Muscle layer of colon (tissue), 2 donors: Measurements from ENCODE around the gene PXDN.
A peak's percentile ranks its signal among the peaks of the same experiment; 100 is the strongest.
"Not testable (repeated sequence)": the region's sequence is repeated elsewhere in the genome, so short reads cannot be mapped to it uniquely, and the experiment has no call there.

Experiments used
- H3K27ac ChIP-seq: one replicate; pipeline ENCODE4 v1.7.0; 2013; ENCODE audit warnings: low read depth, mild to moderate bottlenecking, low read length, moderate library complexity
- H3K27me3 ChIP-seq, 2 donors: one replicate each; pipeline ENCODE4 v1.7.0; 2013; ENCODE audit warnings: low read length in 2 of 2, mild to moderate bottlenecking in 2 of 2; ENCODE audit not compliant: insufficient read depth in 2 of 2, control insufficient read depth in 1 of 2
- H3K36me3 ChIP-seq: one replicate; pipeline ENCODE4 v1.7.0; 2013; ENCODE audit warnings: mild to moderate bottlenecking, low read length; ENCODE audit not compliant: insufficient read depth
- H3K4me1 ChIP-seq: one replicate; pipeline ENCODE4 v1.7.0; 2013; ENCODE audit warnings: mild to moderate bottlenecking, low read length; ENCODE audit not compliant: insufficient read depth
- H3K4me3 ChIP-seq, 2 donors: one replicate each; pipeline ENCODE4 v1.7.0; 2013; ENCODE audit warnings: low read length in 2 of 2, low read depth in 1 of 2, mild to moderate bottlenecking in 1 of 2, moderate library complexity in 1 of 2
- H3K9ac ChIP-seq: one replicate; pipeline ENCODE4 v1.7.0; 2013; ENCODE audit warnings: low read length
- H3K9me3 ChIP-seq: one replicate; pipeline ENCODE4 v1.7.0; 2013; ENCODE audit warnings: mild to moderate bottlenecking, low read length
- donor health status: abdominal sarcoma.
- donor health status: Adenocarcinoma of cecum.

Gene PXDN

DNA sequence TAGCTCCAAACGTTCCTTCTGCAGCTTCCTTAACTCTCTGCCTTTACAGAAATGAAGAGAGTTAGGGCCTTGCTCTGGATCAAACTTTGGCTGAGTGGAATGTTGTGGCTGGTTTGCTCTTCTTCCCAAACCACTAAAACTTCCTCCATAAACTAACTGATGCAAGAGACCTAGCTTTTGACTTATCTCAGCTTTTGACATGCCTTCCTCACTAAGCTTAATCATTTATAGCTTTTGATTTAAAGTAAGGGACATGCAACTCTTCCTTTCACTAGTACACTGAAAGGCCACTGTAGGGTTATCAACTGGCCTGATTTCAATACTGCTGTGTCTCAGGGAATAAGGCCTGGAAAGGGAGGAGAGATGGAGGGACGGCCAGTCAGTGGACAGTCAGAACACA lies 8.3 kb downstream of the PXDN start:
- H3K9ac ChIP-seq = no peak overlapping the region
- no peaks in the 10 kb centered on the region for H3K9me3 ChIP-seq
- H3K4me3 ChIP-seq = no peak overlapping the region
- no peaks in the 10 kb centered on the region for H3K27me3 ChIP-seq
- H3K4me1 ChIP-seq = peaks cover 69% of the 10 kb centered on the region
- peak overlapping the region; percentile 90 for H3K27ac ChIP-seq
- H3K36me3 ChIP-seq = no peaks in the 10 kb centered on the region

DNA sequence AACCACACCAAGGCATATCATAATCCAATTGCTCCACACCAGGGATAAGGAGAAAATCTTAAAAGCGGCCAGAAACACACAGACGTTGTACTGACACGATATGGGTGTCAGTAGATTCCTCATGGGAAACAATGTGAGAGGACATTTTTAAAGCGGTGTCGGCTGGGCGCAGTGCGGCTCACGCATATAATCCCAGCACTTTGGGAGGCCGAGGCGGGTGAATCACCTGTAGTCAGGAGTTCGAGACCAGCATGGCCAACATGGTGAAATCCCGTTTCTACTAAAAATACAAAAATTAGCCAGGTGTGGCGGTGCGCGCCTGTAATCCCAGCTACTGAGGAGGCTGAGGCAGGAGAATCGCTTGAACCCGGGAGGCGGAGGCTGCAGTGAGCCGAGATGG lies 11.0 kb downstream of the PXDN start:
- not testable (repeated sequence) for H3K27ac ChIP-seq, H3K4me3 ChIP-seq, H3K27me3 ChIP-seq, H3K36me3 ChIP-seq, H3K9me3 ChIP-seq, H3K9ac ChIP-seq
- H3K4me1 ChIP-seq = peaks cover 72% of the 10 kb centered on the region

DNA sequence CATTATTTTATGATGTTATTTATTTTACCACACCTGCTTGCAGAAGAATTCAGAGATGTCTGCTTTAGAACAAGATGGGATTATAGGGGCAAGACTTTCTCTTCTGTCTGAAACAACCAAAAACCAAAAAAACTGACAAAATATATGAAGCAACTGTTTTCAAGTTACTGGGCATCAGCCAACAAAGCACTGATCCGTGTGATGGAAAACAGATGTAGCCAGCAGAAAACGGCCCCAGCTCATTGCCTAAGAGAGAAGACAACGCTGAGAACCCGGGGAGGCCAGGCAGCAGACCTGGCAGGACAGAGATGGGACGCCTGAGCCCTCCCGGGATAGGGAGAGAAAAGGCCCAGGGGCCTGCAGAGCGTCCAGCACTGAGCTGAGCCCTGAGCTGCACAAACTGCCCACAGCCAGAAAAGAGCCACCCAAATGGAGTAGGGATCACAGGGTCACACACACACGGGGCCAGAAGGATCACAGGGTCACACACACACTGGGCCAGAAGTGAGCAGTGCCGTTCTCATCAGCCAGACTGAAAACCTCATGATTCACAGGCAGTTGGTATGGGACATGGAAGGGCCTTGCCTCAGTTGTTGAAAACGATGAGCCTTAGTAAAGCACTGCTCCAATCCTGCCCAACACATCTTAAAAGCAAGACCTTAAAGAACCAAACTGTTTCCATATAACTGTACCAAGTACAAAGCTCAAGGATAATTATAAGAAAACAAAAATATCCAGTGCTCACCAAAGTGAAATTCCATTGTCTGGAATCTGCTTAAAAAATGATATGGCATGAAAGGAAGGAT lies 12.1 kb downstream of the PXDN start:
- Histone ChIP-seq H3K9ac (no peak overlapping the region), H3K27me3 (no peaks in the 10 kb centered on the region), H3K4me1 (peaks cover 69% of the 10 kb centered on the region), H3K36me3 (no peaks in the 10 kb centered on the region), H3K9me3 (no peaks in the 10 kb centered on the region), H3K4me3 (peak overlapping the region in 1 of 2 donors; percentile 25), H3K27ac (peak overlapping the region; percentile 88)

DNA sequence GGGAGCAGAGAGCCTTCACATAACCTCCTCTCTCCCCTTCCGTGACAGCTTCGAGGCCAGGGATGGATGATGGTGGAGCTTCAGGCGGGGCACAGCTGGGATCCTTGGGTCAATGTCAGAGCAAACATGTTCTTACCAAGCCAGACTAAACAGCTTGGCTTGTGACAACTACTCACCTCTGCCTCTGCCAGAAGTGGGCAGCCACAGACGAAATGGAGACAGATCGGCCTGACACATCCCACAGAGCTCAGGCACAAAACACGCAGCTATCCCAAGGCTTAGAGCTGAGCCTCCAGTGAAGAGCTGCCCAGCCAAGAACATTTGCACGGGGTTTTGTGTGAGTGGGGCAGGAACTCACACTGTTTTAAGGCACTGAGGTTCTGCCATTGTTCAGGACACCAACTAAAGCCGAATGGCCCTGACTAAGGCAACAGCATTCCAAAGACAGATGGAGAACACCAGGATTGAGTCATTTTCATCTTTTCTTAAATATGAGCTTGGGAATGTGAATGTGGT lies 12.8 kb downstream of the PXDN start:
- peak overlapping the region; percentile 88 for H3K27ac ChIP-seq
- H3K36me3 ChIP-seq = no peaks in the 10 kb centered on the region
- H3K4me1 ChIP-seq = peaks cover 63% of the 10 kb centered on the region
- no peaks in the 10 kb centered on the region for H3K27me3 ChIP-seq
- no peaks in the 10 kb centered on the region for H3K9me3 ChIP-seq
- H3K9ac ChIP-seq = peak overlapping the region; percentile 66
- peak overlapping the region in 1 of 2 donors; percentile 25 for H3K4me3 ChIP-seq

DNA sequence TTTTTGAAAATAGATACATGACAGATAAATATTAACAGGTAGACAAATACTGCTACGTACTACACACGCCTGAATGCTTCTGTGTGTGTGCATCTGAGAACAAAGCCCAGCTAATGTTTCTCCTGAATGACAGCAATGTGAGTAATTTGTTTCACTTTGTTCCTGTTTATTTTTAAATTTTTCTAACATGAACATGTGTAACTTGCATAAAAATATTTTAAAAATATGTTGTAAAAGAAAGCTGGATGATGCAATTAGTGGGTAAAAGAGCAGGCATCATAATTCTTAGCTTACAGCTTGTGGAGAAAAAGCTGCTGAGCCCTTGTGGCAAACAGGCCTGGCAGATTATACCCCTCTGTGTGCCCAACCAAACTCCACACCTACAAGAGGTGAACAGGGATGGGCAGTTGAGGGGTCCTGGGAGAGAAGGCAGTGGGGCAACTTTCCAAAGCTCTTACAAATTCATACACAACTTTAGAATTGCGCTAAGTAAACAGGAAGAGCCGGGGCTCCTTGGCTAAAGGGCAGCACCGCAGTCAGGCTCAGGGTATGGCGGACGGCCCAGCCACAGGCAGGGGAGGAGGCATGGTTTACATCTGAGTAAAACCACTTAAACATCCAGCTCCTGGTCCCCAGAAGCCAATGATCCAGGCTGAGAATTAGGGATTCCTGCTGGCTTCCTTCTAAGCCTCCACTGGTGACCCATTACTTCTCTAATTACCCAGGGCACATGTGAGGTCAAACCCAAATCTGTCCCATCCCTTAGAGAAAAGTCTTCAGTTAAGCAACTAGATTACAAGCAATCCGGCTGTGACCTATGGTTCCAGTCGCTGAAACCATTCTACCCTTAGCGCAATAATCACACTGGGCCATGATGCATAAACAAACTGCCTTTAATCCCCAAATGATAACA lies 14.0 kb downstream of the PXDN start:
- H3K4me3 ChIP-seq = peak overlapping the region in 1 of 2 donors; percentile 28
- H3K36me3 ChIP-seq = no peaks in the 10 kb centered on the region
- H3K27me3 ChIP-seq = no peaks in the 10 kb centered on the region
- peak overlapping the region; percentile 88 for H3K27ac ChIP-seq
- peaks cover 52% of the 10 kb centered on the region for H3K4me1 ChIP-seq
- H3K9ac ChIP-seq = peak overlapping the region; percentile 66
- H3K9me3 ChIP-seq = no peaks in the 10 kb centered on the region

DNA sequence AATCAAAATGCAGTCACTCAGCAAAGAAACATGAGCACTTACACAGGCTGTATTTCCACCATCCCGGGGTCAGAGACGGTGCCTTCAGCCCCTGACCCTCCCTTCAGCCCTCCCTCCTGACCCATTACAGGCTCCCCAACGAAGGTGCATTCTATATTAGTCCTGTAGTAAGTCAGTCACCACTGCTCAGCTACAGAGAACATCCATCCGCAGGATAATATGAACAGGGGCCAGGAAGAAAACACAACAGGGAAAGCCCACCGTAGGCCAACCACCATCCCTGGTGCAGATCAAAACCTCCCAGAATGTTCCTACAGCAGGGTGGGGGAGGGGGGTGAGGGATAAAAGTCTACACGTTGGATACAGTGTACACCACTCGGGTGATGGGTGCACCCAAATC lies 15.1 kb downstream of the PXDN start:
- no peaks in the 10 kb centered on the region for H3K9me3 ChIP-seq
- H3K9ac ChIP-seq = no peak overlapping the region
- no peak overlapping the region for H3K4me3 ChIP-seq
- H3K27me3 ChIP-seq = no peaks in the 10 kb centered on the region
- H3K4me1 ChIP-seq = peaks cover 52% of the 10 kb centered on the region
- no peaks in the 10 kb centered on the region for H3K36me3 ChIP-seq
- peak overlapping the region; percentile 66 for H3K27ac ChIP-seq

DNA sequence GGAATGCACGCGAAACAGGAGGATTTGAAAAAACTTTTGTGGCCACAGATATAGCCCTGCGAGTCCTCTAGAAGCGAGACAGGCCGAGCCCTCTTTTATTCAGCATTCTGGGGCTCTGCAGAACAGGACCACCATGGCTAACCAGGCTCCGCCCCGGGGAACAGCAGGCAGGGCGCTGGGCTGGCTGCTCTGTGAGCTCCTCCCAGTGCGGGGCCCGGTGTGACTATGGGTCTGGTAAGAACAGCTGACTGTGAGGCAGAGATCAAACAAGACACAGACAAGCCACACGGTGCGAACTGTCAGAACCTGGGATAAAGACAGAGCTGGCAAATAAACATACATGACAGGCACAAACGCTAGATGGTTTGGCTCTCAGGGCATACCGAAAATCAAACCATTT lies 15.5 kb downstream of the PXDN start:
- no peaks in the 10 kb centered on the region for H3K27me3 ChIP-seq
- H3K4me1 ChIP-seq = peaks cover 52% of the 10 kb centered on the region
- H3K27ac ChIP-seq = peak overlapping the region; percentile 66
- H3K4me3 ChIP-seq = no peak overlapping the region
- H3K36me3 ChIP-seq = no peaks in the 10 kb centered on the region
- H3K9ac ChIP-seq = peak overlapping the region; percentile 20
- no peaks in the 10 kb centered on the region for H3K9me3 ChIP-seq

DNA sequence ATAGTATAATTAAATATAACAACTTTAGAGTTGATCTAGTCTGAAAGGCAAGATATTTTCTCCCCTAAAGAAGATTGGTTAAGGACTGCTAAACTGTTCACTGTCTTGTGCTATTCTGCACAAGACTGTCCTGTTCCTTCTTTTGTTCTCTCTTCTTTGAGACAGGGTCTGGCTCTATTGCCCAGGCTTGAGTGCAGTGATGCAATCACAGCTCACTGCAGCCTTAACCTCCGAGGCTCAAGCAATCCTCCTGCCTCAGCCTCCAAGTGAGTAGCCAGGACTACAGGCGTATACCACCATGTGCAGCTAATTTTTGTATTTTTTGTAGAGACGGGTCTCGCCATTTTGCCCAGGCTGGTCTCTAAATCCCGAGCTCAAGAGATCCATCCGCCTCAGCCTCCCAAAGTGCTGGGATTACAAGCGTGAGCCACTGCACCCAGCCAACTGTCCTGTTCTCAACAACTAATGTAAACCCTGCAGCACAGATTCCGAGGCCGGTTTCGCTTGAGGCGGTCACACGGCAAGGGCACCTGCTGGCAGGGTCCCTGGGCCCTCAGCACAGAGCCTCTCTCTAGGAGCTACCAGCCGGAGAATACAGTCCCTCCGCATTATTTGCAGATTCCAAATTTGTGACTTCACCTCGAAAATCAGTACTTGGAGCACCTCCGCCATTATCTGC lies 16.4 kb downstream of the PXDN start:
- H3K36me3 ChIP-seq = no peaks in the 10 kb centered on the region
- no peaks in the 10 kb centered on the region for H3K9me3 ChIP-seq
- peak overlapping the region; percentile 66 for H3K27ac ChIP-seq
- peaks cover 52% of the 10 kb centered on the region for H3K4me1 ChIP-seq
- peak overlapping the region; percentile 20 for H3K9ac ChIP-seq
- no peak overlapping the region for H3K4me3 ChIP-seq
- H3K27me3 ChIP-seq = no peaks in the 10 kb centered on the region

DNA sequence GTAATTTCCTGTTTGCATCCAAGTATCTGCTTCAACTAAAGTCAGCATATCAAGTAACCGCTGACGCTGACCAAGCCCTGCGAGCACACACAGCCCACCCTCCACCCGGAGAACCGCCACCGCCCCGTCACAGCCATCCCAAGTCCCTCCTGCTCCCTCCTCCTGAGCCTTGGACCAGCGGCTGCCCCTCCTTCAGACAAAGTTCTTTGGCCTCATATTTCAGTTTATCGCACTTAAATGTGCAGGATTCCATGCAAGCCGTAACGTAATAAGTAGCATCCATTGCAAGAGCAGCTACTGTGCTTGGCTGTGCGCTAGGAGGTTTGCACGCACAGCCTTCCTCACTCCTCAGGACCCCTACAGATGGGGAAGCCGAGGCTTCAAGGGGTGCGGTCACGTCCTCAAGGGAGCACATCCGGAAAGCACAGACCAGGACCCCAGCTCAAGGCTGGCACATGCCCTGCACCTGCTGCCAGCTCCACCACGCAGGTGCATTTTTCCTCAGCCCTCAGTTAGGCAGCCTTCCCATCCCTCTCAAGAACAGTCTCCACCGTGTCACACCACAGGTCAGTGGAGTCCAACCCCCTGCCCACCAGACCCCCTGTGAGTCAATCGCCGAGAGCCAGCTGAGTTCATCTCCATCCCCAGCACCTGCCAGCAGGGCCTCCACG lies 17.1 kb downstream of the PXDN start:
- no peak overlapping the region for H3K9ac ChIP-seq
- no peak overlapping the region for H3K27ac ChIP-seq
- H3K9me3 ChIP-seq = no peaks in the 10 kb centered on the region
- H3K27me3 ChIP-seq = no peaks in the 10 kb centered on the region
- no peaks in the 10 kb centered on the region for H3K36me3 ChIP-seq
- H3K4me3 ChIP-seq = peak overlapping the region in 1 of 2 donors; percentile 6
- H3K4me1 ChIP-seq = peaks cover 51% of the 10 kb centered on the region

DNA sequence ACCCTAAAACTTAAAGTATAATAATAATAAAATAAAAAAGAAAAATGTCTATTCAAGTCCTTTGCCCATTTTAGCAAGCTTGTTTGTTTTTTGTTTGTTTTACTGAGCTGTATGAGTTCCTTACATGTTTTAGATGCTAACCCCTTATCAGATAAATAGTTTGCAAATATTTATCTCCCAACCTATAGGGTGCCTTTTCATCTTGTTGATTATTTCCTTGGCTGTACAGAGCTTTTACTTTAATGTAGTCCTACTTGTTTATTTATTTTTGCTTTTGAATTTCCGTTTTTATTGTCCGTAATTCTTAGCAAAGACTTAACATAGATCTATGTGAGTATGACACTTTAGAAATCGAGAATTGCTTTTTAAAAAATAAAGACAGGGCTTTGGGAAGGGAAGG lies 17.8 kb downstream of the PXDN start:
- Histone ChIP-seq H3K9ac (no peak overlapping the region), H3K4me3 (no peak overlapping the region), H3K27ac (no peak overlapping the region), H3K9me3 (no peaks in the 10 kb centered on the region), H3K36me3 (no peaks in the 10 kb centered on the region), H3K27me3 (no peaks in the 10 kb centered on the region), H3K4me1 (peaks cover 48% of the 10 kb centered on the region)
